Measurements from ENCODE around the gene GP1BA. TPM values are rescaled to one million over a fixed set of nuclear protein-coding genes. Genes with fewer than 3 reads are reported as not detected.

Gene GP1BA
- total RNA-seq, 1 experiment from 2014 or later: not detected

- Histone ChIP-seq H3K27me3 (replicated peaks; ENCODE audit: insufficient read depth, low read depth, low read length, poor library complexity) (no peaks in the 10 kb centered on the region), H3K9me3 (ENCODE audit: low read depth, low read length, poor library complexity, severe bottlenecking) (no peaks in the 10 kb centered on the region), H3K4me1 (ENCODE audit: insufficient read depth, low read length, poor library complexity, severe bottlenecking) (peaks cover 36% of the 10 kb centered on the region), H3K4me3 (ENCODE audit: low read depth, low read length, poor library complexity, severe bottlenecking) (peak within 1 kb of the TSS; percentile 100), H3K27ac (ENCODE audit: low read depth, low read length, poor library complexity, severe bottlenecking) (peak within 1 kb of the TSS; percentile 99), H3K36me3 (ENCODE audit: insufficient read depth, low read length, poor library complexity, severe bottlenecking) (peaks cover 36% of the 10 kb centered on the region)
- ChIA-PET POLR2A (ENCODE audit: low non-redundant PET) (interaction anchor here (0.6 kb wide), 1 partner anchor 111 kb away, joined by 3 read pairs; no protein-coding TSS in a partner anchor), CTCF (interaction anchor here (0.5 to 1.0 kb wide), 2 partner anchors 8 to 527 kb away, joined by 4 to 6 read pairs; partner anchors contain the start of gene RNF167)
- no TSS peak for BruUV-seq (replicated peaks)
- DNase-seq (ENCODE audit: low spot score): peak; percentile 98
- TF ChIP-seq, protein P1, sequence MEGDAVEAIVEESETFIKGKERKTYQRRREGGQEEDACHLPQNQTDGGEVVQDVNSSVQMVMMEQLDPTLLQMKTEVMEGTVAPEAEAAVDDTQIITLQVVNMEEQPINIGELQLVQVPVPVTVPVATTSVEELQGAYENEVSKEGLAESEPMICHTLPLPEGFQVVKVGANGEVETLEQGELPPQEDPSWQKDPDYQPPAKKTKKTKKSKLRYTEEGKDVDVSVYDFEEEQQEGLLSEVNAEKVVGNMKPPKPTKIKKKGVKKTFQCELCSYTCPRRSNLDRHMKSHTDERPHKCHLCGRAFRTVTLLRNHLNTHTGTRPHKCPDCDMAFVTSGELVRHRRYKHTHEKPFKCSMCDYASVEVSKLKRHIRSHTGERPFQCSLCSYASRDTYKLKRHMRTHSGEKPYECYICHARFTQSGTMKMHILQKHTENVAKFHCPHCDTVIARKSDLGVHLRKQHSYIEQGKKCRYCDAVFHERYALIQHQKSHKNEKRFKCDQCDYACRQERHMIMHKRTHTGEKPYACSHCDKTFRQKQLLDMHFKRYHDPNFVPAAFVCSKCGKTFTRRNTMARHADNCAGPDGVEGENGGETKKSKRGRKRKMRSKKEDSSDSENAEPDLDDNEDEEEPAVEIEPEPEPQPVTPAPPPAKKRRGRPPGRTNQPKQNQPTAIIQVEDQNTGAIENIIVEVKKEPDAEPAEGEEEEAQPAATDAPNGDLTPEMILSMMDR (conservative IDR thresholded peaks at IDR 0.05; ENCODE audit: low read depth, low read length): no peak
- no peak for TF ChIP-seq EZH2 (IDR thresholded peaks at IDR 0.05; ENCODE audit: borderline replicate concordance, low read depth, low read length, poor library complexity, severe bottlenecking)
- intact Hi-C loops (cut with micrococcal nuclease; ENCODE audit: unreplicated experiment): loop anchor here (2.0 kb wide), 1 partner anchor 18 kb away; the partner anchor contains the start of gene SPAG7
Observed at GRCh38 chr17:4948166-4948930, 16.3 kb downstream of the GP1BA start, which contains the start of gene PFN1. TSS of gene PFN1 (minus strand) at chr17:4948530. CDS start at chr17:4948394, 136 bp downstream.

DNA sequence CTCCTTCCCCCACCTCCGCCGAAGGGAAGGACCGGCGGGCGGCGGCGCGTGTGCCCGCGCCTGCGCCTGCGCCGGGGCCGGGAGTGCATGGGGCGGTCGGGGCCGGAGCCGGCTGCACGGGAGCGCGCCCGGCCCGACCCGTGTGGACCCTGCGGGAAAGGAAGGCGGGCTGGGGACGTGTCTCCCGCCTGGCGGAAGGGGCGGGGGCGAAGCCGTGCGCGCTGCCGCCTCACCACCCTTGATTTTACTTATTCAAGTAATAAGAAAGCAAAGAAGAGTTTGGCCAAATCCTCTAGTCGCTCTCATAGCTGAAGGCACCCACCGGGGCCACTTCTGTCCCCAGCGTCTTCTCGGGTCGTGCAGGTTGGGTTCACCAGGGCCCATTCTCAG lies 16.8 kb downstream of the GP1BA start:
- intact Hi-C loops (cut with micrococcal nuclease; ENCODE audit: unreplicated experiment): loop anchor here (2.0 kb wide), 1 partner anchor 18 kb away; the partner anchor contains the start of gene SPAG7
- TF ChIP-seq EZH2 (IDR thresholded peaks at IDR 0.05; ENCODE audit: borderline replicate concordance, low read depth, low read length, poor library complexity, severe bottlenecking): no peak
- TF ChIP-seq, protein P1 (conservative IDR thresholded peaks at IDR 0.05; ENCODE audit: low read depth, low read length): no peak
- CTCF ChIA-PET: interaction anchor here (0.5 to 1.0 kb wide), 2 partner anchors 9 to 528 kb away, joined by 4 to 6 read pairs; partner anchors contain the start of gene RNF167

GRCh38 chr17:4949321-4950074 lies 17.4 kb downstream of the GP1BA start:
- Histone ChIP-seq H3K9me3 (ENCODE audit: low read depth, low read length, poor library complexity, severe bottlenecking) (no peaks in the 10 kb centered on the region), H3K27me3 (replicated peaks; ENCODE audit: insufficient read depth, low read depth, low read length, poor library complexity) (no peaks in the 10 kb centered on the region), H3K27ac (ENCODE audit: low read depth, low read length, poor library complexity, severe bottlenecking) (peak overlapping the region; percentile 99), H3K4me3 (ENCODE audit: low read depth, low read length, poor library complexity, severe bottlenecking) (peak overlapping the region; percentile 100), H3K36me3 (ENCODE audit: insufficient read depth, low read length, poor library complexity, severe bottlenecking) (peaks cover 26% of the 10 kb centered on the region), H3K4me1 (ENCODE audit: insufficient read depth, low read length, poor library complexity, severe bottlenecking) (peaks cover 33% of the 10 kb centered on the region)
- peak; percentile 67 for DNase-seq (ENCODE audit: low spot score)
- BruUV-seq (replicated peaks): no TSS peak
- POLR2A ChIA-PET (ENCODE audit: low non-redundant PET): no interaction called here
- intact Hi-C loops (cut with micrococcal nuclease; ENCODE audit: unreplicated experiment): loop anchor here (2.0 kb wide), 1 partner anchor 17 kb away; the partner anchor contains the start of gene SPAG7
- TF ChIP-seq, protein P1 (conservative IDR thresholded peaks at IDR 0.05; ENCODE audit: low read depth, low read length): no peak
- TF ChIP-seq EZH2 (IDR thresholded peaks at IDR 0.05; ENCODE audit: borderline replicate concordance, low read depth, low read length, poor library complexity, severe bottlenecking): no peak
- CTCF ChIA-PET: no interaction called here

More for the DNA sequence above, 16.8 kb downstream of the GP1BA start:
- POLR2A ChIA-PET (ENCODE audit: low non-redundant PET): interaction anchor here (0.6 kb wide), 1 partner anchor 110 kb away, joined by 3 read pairs; no protein-coding TSS in a partner anchor
- H3K4me3 ChIP-seq (ENCODE audit: low read depth, low read length, poor library complexity, severe bottlenecking): peak overlapping the region; percentile 100
- H3K36me3 ChIP-seq (ENCODE audit: insufficient read depth, low read length, poor library complexity, severe bottlenecking): peaks cover 30% of the 10 kb centered on the region
- peaks cover 36% of the 10 kb centered on the region for H3K4me1 ChIP-seq (ENCODE audit: insufficient read depth, low read length, poor library complexity, severe bottlenecking)
- H3K27ac ChIP-seq (ENCODE audit: low read depth, low read length, poor library complexity, severe bottlenecking): peak overlapping the region; percentile 99
- no peaks in the 10 kb centered on the region for H3K9me3 ChIP-seq (ENCODE audit: low read depth, low read length, poor library complexity, severe bottlenecking)
- no peaks in the 10 kb centered on the region for H3K27me3 ChIP-seq (replicated peaks; ENCODE audit: insufficient read depth, low read depth, low read length, poor library complexity)
- DNase-seq (ENCODE audit: low spot score): peak; percentile 93
- BruUV-seq (replicated peaks): no TSS peak
